NCI-H226 (cell line): Measurements from ENCODE around the gene KIF26A.
"Not testable (repeated sequence)": the region's sequence is repeated elsewhere in the genome, so short reads cannot be mapped to it uniquely, and the experiment has no call there.

ENCODE experiments used
- DNase-seq: peaks from one replicate; pipeline ENCODE4 v3.0.0-alpha.2; 2015

KIF26A gene

GRCh38 chr14:104145826-104146601 lies 7.6 kb downstream of the KIF26A start:
- DNase-seq = no peak

- no peak for DNase-seq
Observed at GRCh38 chr14:104146651-104147345, 8.4 kb downstream of the KIF26A start.

- DNase-seq = no peak
Observed at GRCh38 chr14:104147346-104148125, 9.1 kb downstream of the KIF26A start.

- DNase-seq = no peak
Observed at GRCh38 chr14:104148433-104149277, 10.3 kb downstream of the KIF26A start.

- no peak for DNase-seq
Observed at GRCh38 chr14:104149278-104149595, 10.8 kb downstream of the KIF26A start.

- DNase-seq = no peak
Observed at GRCh38 chr14:104149617-104150135, 11.3 kb downstream of the KIF26A start.

- peak; percentile 68 for DNase-seq
Observed at GRCh38 chr14:104150136-104151025, 12.0 kb downstream of the KIF26A start.

GRCh38 chr14:104151026-104151381 lies 12.6 kb downstream of the KIF26A start:
- DNase-seq = no peak

GRCh38 chr14:104151566-104152245 lies 13.3 kb downstream of the KIF26A start:
- no peak for DNase-seq

GRCh38 chr14:104152246-104152575 lies 13.8 kb downstream of the KIF26A start:
- no peak for DNase-seq

GRCh38 chr14:104152686-104153393 lies 14.5 kb downstream of the KIF26A start:
- DNase-seq = no peak

- not testable (repeated sequence) for DNase-seq
Observed at GRCh38 chr14:104153394-104153755, 15.0 kb downstream of the KIF26A start.

GRCh38 chr14:104154246-104154645 lies 15.9 kb downstream of the KIF26A start:
- no peak for DNase-seq

- peak; percentile 61 for DNase-seq
Observed at GRCh38 chr14:104155513-104155912, 17.1 kb downstream of the KIF26A start.

GRCh38 chr14:104156142-104156541 lies 17.8 kb downstream of the KIF26A start:
- no peak for DNase-seq

GRCh38 chr14:104157016-104157928 lies 18.9 kb downstream of the KIF26A start:
- DNase-seq = no peak

- no peak for DNase-seq
Observed at GRCh38 chr14:104158827-104159798, 20.7 kb downstream of the KIF26A start.

GRCh38 chr14:104159990-104160389 lies 21.6 kb downstream of the KIF26A start:
- DNase-seq = no peak
